HG03565 (cell line): ENCODE measurements around the gene ZNG1E.
"Not testable (repeated sequence)": the region's sequence is repeated elsewhere in the genome, so short reads cannot be mapped to it uniquely, and the experiment has no call there.

ENCODE experiments used
- ATAC-seq: cut with Tn5 transposase; IDR thresholded peaks from one replicate; pipeline ENCODE4 v1.9.1; 2021; ENCODE audit warnings: mild to moderate bottlenecking, moderate library complexity; ENCODE audit not compliant: unreplicated experiment

ZNG1E gene

GRCh38 chr9:65675589-65676021, at the start of gene ZNG1E:
Gene ZNG1E, plus strand, starts transcription at chr9:65675928. Its CDS starts 49 bp downstream, at chr9:65675977.
- not testable (repeated sequence) for ATAC-seq

- ATAC-seq: not testable (repeated sequence)
Measured at GRCh38 chr9:65673579-65673978, 2.1 kb upstream of the ZNG1E start.

DNA sequence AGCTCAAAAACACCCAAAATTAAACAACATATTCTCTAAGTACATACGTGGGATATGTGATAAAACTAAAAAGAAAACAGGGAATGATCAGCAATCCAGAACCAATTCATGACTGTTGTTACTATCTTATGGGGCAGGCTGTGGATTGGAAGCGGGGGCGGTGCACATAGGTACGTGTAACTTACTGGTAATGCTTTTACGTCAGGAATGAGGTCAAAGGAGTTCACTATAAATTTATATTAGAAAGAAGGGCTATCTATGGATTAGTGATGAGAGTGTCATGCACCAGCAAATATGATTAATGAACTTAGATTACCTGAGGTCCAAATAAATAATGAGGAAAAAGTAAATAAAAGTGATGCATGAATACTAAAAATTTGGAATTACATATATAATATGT, 710 bp upstream of the ZNG1E start:
- not testable (repeated sequence) for ATAC-seq

DNA sequence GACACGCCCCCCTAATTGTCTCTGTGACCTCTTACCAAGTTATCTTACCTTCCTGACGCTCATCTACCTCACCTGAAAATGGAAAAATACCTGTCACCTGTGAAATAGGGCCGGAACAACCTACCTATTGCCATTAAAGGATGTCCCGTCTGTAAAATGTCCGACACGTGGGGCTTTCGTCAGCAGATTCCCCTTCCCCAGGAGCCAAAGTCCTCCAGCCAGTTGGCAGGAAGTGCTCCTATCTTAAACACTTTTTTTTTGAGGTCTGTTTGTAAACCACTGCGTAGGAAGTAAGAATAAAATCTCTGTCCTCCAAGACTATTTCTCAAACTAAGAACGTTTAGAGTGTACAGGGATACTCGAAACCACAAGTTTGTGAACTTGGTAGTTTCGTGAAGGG, 661 bp downstream of the ZNG1E start:
- ATAC-seq: not testable (repeated sequence)

DNA sequence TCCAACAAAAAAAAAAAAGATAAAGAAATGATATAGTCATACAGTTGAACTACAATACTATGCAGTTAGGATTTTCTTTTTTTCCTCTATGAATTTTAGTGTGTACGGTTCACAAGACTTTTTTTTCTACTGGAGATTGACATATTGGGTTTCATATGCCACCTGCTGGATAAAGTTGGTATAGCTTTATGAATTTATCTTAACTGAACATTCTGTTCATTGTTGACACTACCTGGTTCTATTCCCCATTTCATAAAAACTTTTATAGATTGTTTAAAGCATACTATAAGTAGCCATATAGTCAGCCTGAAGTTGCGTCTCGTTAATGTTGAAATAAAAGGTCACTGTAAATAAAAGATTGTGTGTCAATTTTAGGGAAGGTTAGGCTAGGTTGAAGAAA, 2.8 kb downstream of the ZNG1E start:
- not testable (repeated sequence) for ATAC-seq

GRCh38 chr9:65703550-65703949, 27.8 kb downstream of the ZNG1E start:
- not testable (repeated sequence) for ATAC-seq

DNA sequence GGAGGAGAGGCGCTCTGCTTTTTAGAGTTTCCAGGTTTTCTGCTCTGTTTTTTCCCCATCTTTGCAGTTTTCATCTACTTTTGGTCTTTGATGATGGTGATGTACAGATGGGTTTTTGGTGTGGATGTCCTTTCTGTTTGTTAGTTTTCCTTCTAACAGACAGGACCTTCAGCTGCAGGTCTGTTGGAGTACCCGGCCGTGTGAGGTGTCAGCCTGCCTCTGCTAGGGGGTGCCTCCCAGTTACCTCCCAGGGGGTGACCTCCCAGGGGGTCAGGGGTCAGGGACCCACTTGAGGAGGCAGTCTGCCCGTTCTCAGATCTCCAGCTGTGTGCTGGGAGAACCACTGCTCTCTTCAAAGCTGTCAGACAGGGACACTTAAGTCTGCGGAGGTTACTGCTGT, 38.7 kb downstream of the ZNG1E start:
- ATAC-seq: not testable (repeated sequence)

- not testable (repeated sequence) for ATAC-seq
Measured at GRCh38 chr9:65737096-65737564, 61.4 kb downstream of the ZNG1E start, which contains the start of gene FOXD4L4. Gene FOXD4L4, plus strand, starts transcription at chr9:65737146. Its CDS starts 0 bp downstream, at chr9:65737146.

- ATAC-seq: not testable (repeated sequence)
Measured at GRCh38 chr9:65738133-65738532, 62.4 kb downstream of the ZNG1E start.
